K562 (cell line): ENCODE data around the gene TPD52L1. TPM values are rescaled to one million over a fixed set of nuclear protein-coding genes. Genes with fewer than 3 reads are reported as not detected.

Experiments used
- AFF4 ChIP-seq: sonication (generic); formaldehyde crosslinking; IDR thresholded peaks from 2 replicates; pipeline ENCODE4 v1.8.0; 2023; ENCODE audit warnings: mild to moderate bottlenecking, missing genetic modification reagents
- ARID3B ChIP-seq: fragments of 250-450 bp; sonication (Bioruptor Pico); IDR thresholded peaks from 2 replicates; pipeline ENCODE4 v1.4.0; 2020; ENCODE audit warnings: borderline replicate concordance
- BDP1 ChIP-seq: IDR thresholded peaks from 3 replicates; pipeline ENCODE4 v1.6.1; 2011; ENCODE audit not compliant: insufficient read length, insufficient read depth
- CBX2 ChIP-seq: fragments of 200-600 bp; sonication (generic); IDR thresholded peaks from one replicate; pipeline ENCODE4 v1.6.1; 2012; ENCODE audit warnings: mild to moderate bottlenecking, low read length, inconsistent platforms; ENCODE audit not compliant: insufficient read depth, poor library complexity, severe bottlenecking
- DIDO1 ChIP-seq: fragments of 450-650 bp; IDR thresholded peaks from 2 replicates; pipeline ENCODE4 v1.6.1; 2016; ENCODE audit warnings: low read depth, missing biosample characterization, missing genetic modification characterization
- HDGF ChIP-seq: fragments of 450-650 bp; IDR thresholded peaks from 2 replicates; pipeline ENCODE4 v1.6.1; 2016
- HLTF ChIP-seq: fragments of 450-650 bp; IDR thresholded peaks from 2 replicates; pipeline ENCODE4 v1.6.1; 2016
- KDM2B ChIP-seq: fragments of 250-450 bp; sonication (Bioruptor Pico); IDR thresholded peaks from 2 replicates; pipeline ENCODE4 v1.8.0; 2021; ENCODE audit warnings: mild to moderate bottlenecking, moderate library complexity
- MITF ChIP-seq: IDR thresholded peaks from 2 replicates; pipeline ENCODE4 v1.6.1; 2014; ENCODE audit warnings: antibody characterized with exemption
- NEUROD1 ChIP-seq: fragments of 150-350 bp; IDR thresholded peaks from 2 replicates; pipeline ENCODE4 v1.6.1; 2014; ENCODE audit warnings: borderline replicate concordance, low read length, low read depth; ENCODE audit not compliant: partially characterized antibody
- POLR3A ChIP-seq: IDR thresholded peaks from 2 replicates; pipeline ENCODE4 v1.6.1; 2011; ENCODE audit warnings: borderline replicate concordance, mild to moderate bottlenecking, moderate library complexity; ENCODE audit not compliant: insufficient read length, insufficient read depth; ENCODE audit errors: extremely low read depth
- PTBP1 ChIP-seq: fragments of 200-400 bp; formaldehyde crosslinking; IDR thresholded peaks from 2 replicates; pipeline ENCODE4 v1.6.1; 2017; ENCODE audit warnings: low read depth, low read length
- SMARCB1 ChIP-seq: IDR thresholded peaks from 2 replicates; pipeline ENCODE4 v1.6.1; 2011; ENCODE audit warnings: improper control_type of control experiment, low read depth; ENCODE audit not compliant: insufficient read length
- STAT5A ChIP-seq: IDR thresholded peaks from 2 replicates; pipeline ENCODE4 v1.6.1; 2012; ENCODE audit warnings: low read length, inconsistent platforms, borderline replicate concordance
- TRIM28 ChIP-seq: fragments of 450-650 bp; IDR thresholded peaks from 2 replicates; pipeline ENCODE4 v1.6.1; 2017
- U2AF1 ChIP-seq: fragments of 200-400 bp; formaldehyde crosslinking; optimal IDR thresholded peaks from 2 replicates; pipeline ENCODE3; 2017; ENCODE audit warnings: mild to moderate bottlenecking, low read depth, low read length, moderate library complexity
- ZNF121 ChIP-seq: sonication (generic); formaldehyde crosslinking; conservative IDR thresholded peaks from 2 replicates; pipeline ENCODE4 v1.8.0; 2022; ENCODE audit warnings: missing genetic modification reagents
- ZNF24 ChIP-seq: fragments of 450-650 bp; IDR thresholded peaks from 2 replicates; pipeline ENCODE4 v1.6.1; 2016
- ZNF583 ChIP-seq: fragments of 250-450 bp; sonication (Bioruptor Pico); IDR thresholded peaks from 2 replicates; pipeline ENCODE4 v1.4.0; 2020
- ZNF589 ChIP-seq: fragments of 200-800 bp; sonication (Bioruptor generic); IDR thresholded peaks from 2 replicates; pipeline ENCODE4 v1.6.1; 2016; ENCODE audit warnings: low read depth, missing genetic modification characterization, missing compliant biosample characterization
- ZNF639 ChIP-seq, 2 experiments: fragments of 200-800 bp in 1 of 2; sonication (Bioruptor generic) in 1 of 2; sonication (generic) in 1 of 2; formaldehyde crosslinking in 1 of 2; IDR thresholded peaks in 1 of 2; conservative IDR thresholded peaks in 1 of 2; 2 replicates each; pipeline versions ENCODE4 v1.5.0 to v1.6.1; 2016 to 2020; ENCODE audit warnings: missing compliant biosample characterization in 1 of 2, missing genetic modification characterization in 1 of 2, missing genetic modification reagents in 1 of 2
- polyA plus RNA-seq, 8 experiments: library from polyadenylated mRNA; depleted of rRNA in 4 of 8; stranded (reverse) in 5 of 8; unstranded in 3 of 8; fragments of >200 nt; fragmentation: Nextera tagmentation in 2 of 8; fragmentation: Illumina TruSeq in 1 of 8; extraction: Ambion mirVana in 2 of 8; extraction: Trizol in 1 of 8; gene quantifications; 2 replicates each; pipeline versions ENCODE4 v1.2.1 to v1.2.3, GENCODE V29; 2011 to 2014; ENCODE audit warnings: inconsistent platforms in 1 of 8, missing spikeins in 1 of 8
- total RNA-seq, 7 experiments: library from RNA; depleted of rRNA in 6 of 7; stranded (reverse); fragments of >200 nt in 6 of 7; fragmentation: Illumina TruSeq in 2 of 7; extraction: Trizol in 2 of 7; gene quantifications; 2 replicates each; pipeline versions ENCODE4 v1.2.1 to v1.2.3, GENCODE V29; 2011 to 2021; ENCODE audit warnings: low replicate concordance in 1 of 7

Gene TPD52L1
- total and polyA plus RNA-seq, 9 of the 15 experiments (the other 6 are each of a cell fraction or from before 2014, with no cell fraction given), result 12.9 to 149 (median 75.7) TPM

- TF ChIP-seq ARID3B (CRISPR knock-in tag) (no peak), ZNF639 (CRISPR knock-in tag; conservative IDR thresholded peaks at IDR 0.05 in 1 of 2, IDR thresholded peaks at IDR 0.05 in 1 of 2) (peak in 1 of 2 experiments; percentile 70; a peak in 2 of 4 replicates), STAT5A (no peak), NEUROD1 (no peak), ZNF121 (CRISPR knock-in tag) (no peak), PTBP1 (no peak), ZNF24 (no peak), POLR3A (no peak), CBX2 (no peak), MITF (no peak), SMARCB1 (no peak), KDM2B (CRISPR knock-in tag) (no peak), HDGF (no peak), ZNF589 (CRISPR knock-in tag) (peak; percentile 88; the same call in 1 of the 2 replicates), TRIM28 (0 out of 2 replicates have a peak, but pooled peaks have one; percentile 30), HLTF (no peak), BDP1 (no peak), ZNF583 (CRISPR knock-in tag) (no peak), AFF4 (CRISPR knock-in tag) (no peak), DIDO1 (tag) (no peak), U2AF1 (no peak)
Observed at GRCh38 chr6:125201961-125202729, 48.6 kb downstream of the TPD52L1 start (continued).
